Endometrial microvascular endothelial cells (primary cell): Measurements from ENCODE around the gene UQCC2. TPM values are rescaled to one million over a fixed set of nuclear protein-coding genes. Genes with fewer than 3 reads are reported as not detected.

Experiments
- in situ Hi-C: cut with HindIII; loops from 2 replicates; pipeline ENCODE4 v1.10.0; 2017; ENCODE audit warnings: low sequenced_read_pairs, low pct_unique_long_range_greater_than_20kb; ENCODE audit errors: inconsistent ontology term
- total RNA-seq: library from RNA; depleted of rRNA; stranded (reverse); fragments of >200 nt; gene quantifications from one replicate; pipeline ENCODE4 v1.2.3, GENCODE V29; 2015; ENCODE audit errors: inconsistent ontology term

The UQCC2 gene
- total RNA-seq, 1 donor from 2014 or later: 59.1 TPM

- in situ Hi-C loops: no loop called here
Measured at GRCh38 chr6:33713786-33714185, 2.3 kb upstream of the UQCC2 start.

- in situ Hi-C loops: no loop called here
Measured at GRCh38 chr6:33712914-33713313, 1.4 kb upstream of the UQCC2 start.

GRCh38 chr6:33710296-33711121, 991 bp downstream of the UQCC2 start:
- in situ Hi-C loops: no loop called here

- in situ Hi-C loops: no loop called here
Measured at GRCh38 chr6:33709605-33710295, 1.8 kb downstream of the UQCC2 start.

GRCh38 chr6:33708516-33709204, 2.8 kb downstream of the UQCC2 start:
- in situ Hi-C loops: no loop called here

- in situ Hi-C loops: no loop called here
Measured at GRCh38 chr6:33707771-33708170, 3.7 kb downstream of the UQCC2 start.

- in situ Hi-C loops: no loop called here
Measured at GRCh38 chr6:33705955-33706725, 5.4 kb downstream of the UQCC2 start.

GRCh38 chr6:33705268-33705885, 6.1 kb downstream of the UQCC2 start:
- in situ Hi-C loops: no loop called here

- in situ Hi-C loops: no loop called here
Measured at GRCh38 chr6:33704215-33705066, 7.1 kb downstream of the UQCC2 start.

GRCh38 chr6:33702345-33702977, 9.0 kb downstream of the UQCC2 start:
- in situ Hi-C loops: no loop called here

GRCh38 chr6:33700391-33701050, 11.0 kb downstream of the UQCC2 start:
- in situ Hi-C loops: no loop called here

- in situ Hi-C loops: no loop called here
Measured at GRCh38 chr6:33699739-33700138, 11.8 kb downstream of the UQCC2 start.

- in situ Hi-C loops: no loop called here
Measured at GRCh38 chr6:33699131-33699530, 12.4 kb downstream of the UQCC2 start.

- in situ Hi-C loops: no loop called here
Measured at GRCh38 chr6:33698494-33698893, 13.0 kb downstream of the UQCC2 start.

GRCh38 chr6:33697845-33698244, 13.7 kb downstream of the UQCC2 start:
- in situ Hi-C loops: no loop called here

GRCh38 chr6:33696548-33697518, 14.7 kb downstream of the UQCC2 start:
- in situ Hi-C loops: no loop called here
